Measurements from ENCODE around the gene KRT26. TPM values are rescaled to one million over a fixed set of nuclear protein-coding genes. Genes with fewer than 3 reads are reported as not detected.

Gene KRT26
- total and polyA plus RNA-seq, 2 of the 13 experiments (the other 11 are each of a cell fraction or from before 2014, with no cell fraction given): not detected

GRCh38 chr17:40817103-40817682 is 45.2 kb upstream of the KRT26 start (continued):
- TF ChIP-seq E2F2 (CRISPR knock-in tag; IDR thresholded peaks at IDR 0.05; ENCODE audit: borderline replicate concordance) (no peak), SKIL (CRISPR knock-in tag; IDR thresholded peaks at IDR 0.05; ENCODE audit: borderline replicate concordance) (no peak), ZZZ3 (CRISPR knock-in tag; IDR thresholded peaks at IDR 0.05; ENCODE audit: borderline replicate concordance) (no peak), LCORL (IDR thresholded peaks at IDR 0.05) (no peak), LCORL (CRISPR knock-in tag; IDR thresholded peaks at IDR 0.05) (no peak), CREM (IDR thresholded peaks at IDR 0.05) (no peak), CREM (CRISPR knock-in tag; IDR thresholded peaks at IDR 0.05) (no peak), MED1 (CRISPR knock-in tag; IDR thresholded peaks at IDR 0.05) (0 out of 2 replicates have a peak, but pooled peaks have one; percentile 15), ZNF441 (CRISPR knock-in tag; IDR thresholded peaks at IDR 0.05; ENCODE audit: borderline replicate concordance) (no peak), KMT2B (CRISPR knock-in tag; IDR thresholded peaks at IDR 0.05) (no peak), ONECUT2 (CRISPR knock-in tag; IDR thresholded peaks at IDR 0.05) (no peak), ZNF720 (CRISPR knock-in tag; IDR thresholded peaks at IDR 0.05) (no peak), ZBTB44 (CRISPR knock-in tag; IDR thresholded peaks at IDR 0.05) (no peak), ZNF563 (CRISPR knock-in tag; IDR thresholded peaks at IDR 0.05) (no peak), HNRNPL (IDR thresholded peaks at IDR 0.05; ENCODE audit: low read depth, low read length) (no peak), POLR2A (IDR thresholded peaks at IDR 0.05; ENCODE audit: insufficient read depth in 1 of 2, low read depth in 2 of 2, low read length in 2 of 2) (peak; percentile 40 to 60; a peak in 2 of 4 replicates), THYN1 (CRISPR knock-in tag; IDR thresholded peaks at IDR 0.05; ENCODE audit: borderline replicate concordance, low read depth) (no peak), ZNF691 (CRISPR knock-in tag; IDR thresholded peaks at IDR 0.05; ENCODE audit: borderline replicate concordance, low read depth) (no peak), ZNF768 (CRISPR knock-in tag; IDR thresholded peaks at IDR 0.05) (no peak), ZNF235 (CRISPR knock-in tag; IDR thresholded peaks at IDR 0.05; ENCODE audit: borderline replicate concordance) (0 out of 2 replicates have a peak, but pooled peaks have one; percentile 32), ZNF546 (CRISPR knock-in tag; conservative IDR thresholded peaks at IDR 0.05) (no peak), ZKSCAN5 (CRISPR knock-in tag; IDR thresholded peaks at IDR 0.05) (no peak), NR0B2 (CRISPR knock-in tag; IDR thresholded peaks at IDR 0.05) (no peak), ATF3 (CRISPR knock-in tag; IDR thresholded peaks at IDR 0.05) (no peak)
